ENCODE measurements around the gene MALT1. TPM values are rescaled to one million over a fixed set of nuclear protein-coding genes. Genes with fewer than 3 reads are reported as not detected.

The MALT1 gene
- total and polyA plus RNA-seq, 7 donors: 5.3 to 22.4 (median 17.1) TPM

DNA sequence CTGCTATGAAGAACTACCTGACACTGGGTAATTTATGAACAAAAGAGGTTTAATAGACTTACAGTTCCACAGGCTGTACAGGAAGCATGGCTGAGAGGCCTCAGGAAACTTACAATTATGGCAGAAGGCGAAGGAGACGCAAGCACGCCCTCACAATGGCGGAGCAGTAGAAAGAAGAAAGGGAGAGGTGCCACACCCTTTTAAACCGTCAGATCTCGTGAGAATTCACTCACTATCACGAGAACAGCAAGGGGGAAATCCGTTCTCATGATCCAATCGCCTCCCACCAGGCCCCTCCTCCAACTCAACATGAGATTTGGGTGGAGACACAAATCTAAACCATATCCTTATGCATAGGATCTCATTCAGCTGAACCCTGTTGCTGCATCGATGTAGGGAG lies 108.8 kb downstream of the MALT1 start:
- WGBS, 2 donors: 72 to 82% methylated on average over 10 of the region's 10 CpGs
- no peaks in the 10 kb centered on the region for H3K9me3 ChIP-seq
- TF ChIP-seq POLR2A (IDR thresholded peaks at IDR 0.05) (no peak), EP300 (IDR thresholded peaks at IDR 0.05) (no peak), POLR2AphosphoS5 (IDR thresholded peaks at IDR 0.05) (no peak)
- TF ChIP-seq, protein P1, sequence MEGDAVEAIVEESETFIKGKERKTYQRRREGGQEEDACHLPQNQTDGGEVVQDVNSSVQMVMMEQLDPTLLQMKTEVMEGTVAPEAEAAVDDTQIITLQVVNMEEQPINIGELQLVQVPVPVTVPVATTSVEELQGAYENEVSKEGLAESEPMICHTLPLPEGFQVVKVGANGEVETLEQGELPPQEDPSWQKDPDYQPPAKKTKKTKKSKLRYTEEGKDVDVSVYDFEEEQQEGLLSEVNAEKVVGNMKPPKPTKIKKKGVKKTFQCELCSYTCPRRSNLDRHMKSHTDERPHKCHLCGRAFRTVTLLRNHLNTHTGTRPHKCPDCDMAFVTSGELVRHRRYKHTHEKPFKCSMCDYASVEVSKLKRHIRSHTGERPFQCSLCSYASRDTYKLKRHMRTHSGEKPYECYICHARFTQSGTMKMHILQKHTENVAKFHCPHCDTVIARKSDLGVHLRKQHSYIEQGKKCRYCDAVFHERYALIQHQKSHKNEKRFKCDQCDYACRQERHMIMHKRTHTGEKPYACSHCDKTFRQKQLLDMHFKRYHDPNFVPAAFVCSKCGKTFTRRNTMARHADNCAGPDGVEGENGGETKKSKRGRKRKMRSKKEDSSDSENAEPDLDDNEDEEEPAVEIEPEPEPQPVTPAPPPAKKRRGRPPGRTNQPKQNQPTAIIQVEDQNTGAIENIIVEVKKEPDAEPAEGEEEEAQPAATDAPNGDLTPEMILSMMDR (IDR thresholded peaks at IDR 0.05): no peak

DNA sequence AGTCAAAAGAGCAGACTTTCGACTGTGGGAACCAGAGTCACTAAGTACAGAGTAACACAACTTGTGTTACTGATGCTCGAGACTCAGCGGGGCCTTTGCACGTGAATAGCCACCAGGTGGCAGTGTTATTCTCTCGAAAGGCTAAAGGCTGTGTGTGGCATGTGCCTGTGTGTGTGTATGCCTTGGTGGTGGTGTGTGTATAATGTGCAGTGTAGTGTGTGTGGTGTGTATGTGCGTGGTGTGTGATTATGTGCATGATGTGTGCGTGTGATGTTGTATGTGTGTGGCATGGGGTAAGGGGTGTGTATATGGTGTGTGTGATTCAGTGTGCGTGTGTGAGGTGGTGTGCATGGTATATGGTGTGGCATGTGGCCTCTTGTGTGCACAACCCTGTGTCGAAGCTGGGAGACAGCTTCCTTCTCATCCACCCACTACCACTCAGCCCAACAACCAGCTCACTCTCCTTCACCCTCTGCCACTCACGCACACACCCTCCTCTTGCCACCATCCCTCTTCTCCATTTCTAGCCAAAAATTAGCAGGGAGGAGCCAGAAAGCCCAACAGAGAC lies 110.4 kb downstream of the MALT1 start:
- Histone ChIP-seq H3K27ac (no peak overlapping the region), H3K9me3 (no peaks in the 10 kb centered on the region), H3K4me3 (no peak overlapping the region), H3K4me1 (peaks cover 0 to 28% (median 14%) of the 10 kb centered on the region in 4 donors), H3K36me3 (no peaks in the 10 kb centered on the region), H3K27me3 (no peaks in the 10 kb centered on the region)
- peak; percentile 85 for DNase-seq
- TF ChIP-seq POLR2A (IDR thresholded peaks at IDR 0.05): no peak
- no peak for TF ChIP-seq POLR2AphosphoS5 (IDR thresholded peaks at IDR 0.05)
- TF ChIP-seq, protein P1 (IDR thresholded peaks at IDR 0.05): peak; percentile 93 to 97 (median 94)
- intact Hi-C loops (cut with DNase I): loop anchor here (1.0 to 10.0 kb wide), 3 partner anchors 81 to 289 kb away; partner anchors contain the start of gene ZNF532
- WGBS, 2 donors: 21 to 27% methylated on average over 10 of the region's 10 CpGs

More for the DNA sequence above, 108.8 kb downstream of the MALT1 start:
- Histone ChIP-seq H3K27ac (peak overlapping the region in 1 of 4 donors; percentile 77), H3K4me1 (peaks cover 0 to 20% (median 8%) of the 10 kb centered on the region in 4 donors), H3K27me3 (no peaks in the 10 kb centered on the region), H3K36me3 (no peaks in the 10 kb centered on the region), H3K4me3 (no peak overlapping the region)
- intact Hi-C loops (cut with DNase I): loop anchor here (5.0 to 10.0 kb wide), 2 partner anchors 82 to 185 kb away; partner anchors contain the start of gene ZNF532
- DNase-seq: no peak

DNA sequence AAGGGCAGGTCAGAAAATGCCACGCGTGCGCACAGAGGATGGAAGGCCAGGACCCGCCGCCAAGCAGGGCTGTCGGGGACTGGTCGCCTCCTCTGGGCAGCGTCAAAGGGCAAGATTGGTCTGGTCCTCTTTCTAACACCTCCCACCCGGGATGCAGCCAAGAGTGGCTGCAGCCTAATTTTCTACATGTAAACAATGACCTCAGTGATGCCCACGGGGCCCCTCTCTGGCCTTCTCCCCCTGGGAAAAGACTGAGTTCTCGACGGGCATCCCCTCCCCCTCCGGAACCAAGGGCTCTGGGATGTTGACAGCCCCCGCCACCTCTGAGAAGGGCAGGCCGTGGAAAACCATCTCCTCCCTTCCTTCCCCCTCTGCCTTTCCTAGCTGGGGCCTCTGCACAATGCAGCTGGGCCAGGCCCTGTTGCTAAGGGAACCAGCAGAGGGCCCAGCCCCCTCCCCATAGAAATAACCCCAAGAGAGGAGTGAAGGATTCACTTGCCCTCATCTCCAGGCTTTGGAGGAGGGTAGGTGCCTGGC lies 113.4 kb downstream of the MALT1 start:
- no peak for DNase-seq
- TF ChIP-seq EP300 (IDR thresholded peaks at IDR 0.05) (no peak), POLR2AphosphoS5 (IDR thresholded peaks at IDR 0.05) (no peak), POLR2A (IDR thresholded peaks at IDR 0.05) (no peak)
- TF ChIP-seq, protein P1 (IDR thresholded peaks at IDR 0.05): no peak
- Histone ChIP-seq H3K9me3 (no peaks in the 10 kb centered on the region), H3K36me3 (no peaks in the 10 kb centered on the region), H3K4me3 (no peak overlapping the region), H3K27me3 (no peaks in the 10 kb centered on the region), H3K4me1 (peaks cover 0 to 18% (median 16%) of the 10 kb centered on the region in 4 donors), H3K27ac (peak overlapping the region in 1 of 4 donors; percentile 45)
- intact Hi-C loops (cut with DNase I): loop anchor here (5.0 to 10.0 kb wide), 2 partner anchors 78 to 180 kb away; partner anchors contain the start of gene ZNF532
- whole genome bisulfite sequencing, 2 donors: 68 to 76% methylated on average over 15 of the region's 15 CpGs

DNA sequence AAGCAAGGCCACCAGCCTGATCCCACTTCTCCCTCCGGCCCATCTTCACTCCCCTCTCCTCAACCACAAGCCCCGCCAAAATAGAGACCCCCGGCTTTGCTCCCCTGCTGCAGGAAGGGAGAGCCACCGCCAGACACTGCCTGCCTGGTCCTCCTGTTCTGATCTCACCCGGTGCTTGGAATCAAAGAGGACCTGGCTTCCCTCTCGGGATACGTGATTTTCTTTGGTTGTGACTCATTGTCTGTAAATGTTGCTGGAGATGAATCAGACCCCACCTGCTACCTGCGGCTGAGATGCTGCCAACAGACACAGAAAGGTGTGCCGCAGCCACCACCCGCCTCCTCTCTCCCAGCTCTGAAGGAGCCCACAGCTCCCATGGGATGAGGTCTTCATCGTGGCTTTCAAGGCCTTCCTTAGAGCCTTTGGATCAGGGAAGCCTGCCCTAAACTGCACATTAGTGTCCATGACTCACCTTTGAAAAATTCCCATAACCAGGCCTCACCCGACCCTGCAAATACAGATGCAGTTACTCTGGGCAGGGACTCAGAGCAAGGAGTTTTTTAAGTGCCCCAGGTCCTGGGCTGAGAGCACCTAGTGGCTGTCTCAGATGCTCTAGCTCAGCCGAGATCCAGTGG lies 114.0 kb downstream of the MALT1 start:
- intact Hi-C loops (cut with DNase I): loop anchor here (10.0 kb wide), 1 partner anchor 180 kb away; no protein-coding TSS in a partner anchor
- Histone ChIP-seq H3K27ac (peak overlapping the region in 1 of 4 donors; percentile 45), H3K27me3 (no peaks in the 10 kb centered on the region), H3K4me3 (no peak overlapping the region), H3K9me3 (no peaks in the 10 kb centered on the region), H3K4me1 (peaks cover 0 to 18% (median 16%) of the 10 kb centered on the region in 4 donors), H3K36me3 (no peaks in the 10 kb centered on the region)
- no peak for DNase-seq
- TF ChIP-seq, protein P1 (IDR thresholded peaks at IDR 0.05): peak in 1 of 4 experiments; percentile 7
- no peak for TF ChIP-seq POLR2AphosphoS5 (IDR thresholded peaks at IDR 0.05)
- WGBS, 2 donors: 35 to 63% methylated on average over 13 of the region's 13 CpGs

Measured in sigmoid colon (tissue), 7 donors.